GM19438 (cell line): ENCODE data around the gene CPN1.
"Not testable (repeated sequence)": the region's sequence is repeated elsewhere in the genome, so short reads cannot be mapped to it uniquely, and the experiment has no call there.

Source experiments
- ATAC-seq: cut with Tn5 transposase; IDR thresholded peaks from one replicate; pipeline ENCODE4 v1.9.1; 2021; ENCODE audit warnings: low read depth; ENCODE audit not compliant: unreplicated experiment

The CPN1 gene

DNA sequence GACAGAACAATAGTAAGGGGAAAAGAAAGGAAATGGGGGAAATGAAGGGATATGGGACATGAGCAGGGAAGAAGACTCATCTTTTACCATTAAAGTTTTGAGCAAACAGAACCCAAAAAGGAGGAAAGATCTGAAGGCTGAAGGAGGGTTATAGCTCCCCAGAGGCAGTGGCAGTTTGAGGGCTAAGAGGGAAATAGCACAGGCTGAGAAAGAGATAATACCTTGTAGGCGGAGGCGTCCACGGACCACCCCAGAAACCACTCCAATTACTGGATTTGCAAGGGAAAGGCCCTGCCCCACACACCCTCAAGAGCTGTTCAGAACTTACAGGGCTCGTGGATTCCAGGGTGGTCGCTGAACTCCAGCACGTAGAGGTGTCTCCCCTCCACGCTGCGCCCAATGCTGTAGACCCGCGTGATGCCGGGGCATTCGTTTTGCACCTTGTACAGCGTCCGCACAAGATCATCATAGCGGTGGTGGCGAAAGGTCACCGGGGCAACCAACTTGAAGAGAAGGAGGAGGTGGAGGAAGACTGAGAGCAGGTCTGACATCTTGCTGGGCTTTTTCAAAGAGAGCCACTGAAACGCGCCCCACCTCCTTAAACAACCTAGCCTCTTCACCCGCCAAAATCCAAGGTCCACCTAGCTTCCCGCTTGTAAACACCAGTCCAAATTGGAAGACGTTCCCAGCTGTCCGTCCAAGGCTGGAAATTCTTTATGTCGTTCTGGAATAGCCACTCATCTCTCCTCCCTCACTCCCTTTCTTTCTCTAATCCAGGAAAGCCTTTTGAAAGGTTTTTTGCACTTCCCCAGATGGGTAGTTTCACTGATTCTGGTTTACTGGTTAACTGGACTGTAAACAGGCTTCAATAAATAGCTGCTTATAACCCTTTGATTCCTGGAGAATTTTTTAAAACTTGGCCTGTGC lies at the start of gene CPN1:
CPN1 (minus strand) TSS at position 795 of the 927 bp plus-strand sequence; CDS start at position 551, 244 bp downstream.
- no peak for ATAC-seq

DNA sequence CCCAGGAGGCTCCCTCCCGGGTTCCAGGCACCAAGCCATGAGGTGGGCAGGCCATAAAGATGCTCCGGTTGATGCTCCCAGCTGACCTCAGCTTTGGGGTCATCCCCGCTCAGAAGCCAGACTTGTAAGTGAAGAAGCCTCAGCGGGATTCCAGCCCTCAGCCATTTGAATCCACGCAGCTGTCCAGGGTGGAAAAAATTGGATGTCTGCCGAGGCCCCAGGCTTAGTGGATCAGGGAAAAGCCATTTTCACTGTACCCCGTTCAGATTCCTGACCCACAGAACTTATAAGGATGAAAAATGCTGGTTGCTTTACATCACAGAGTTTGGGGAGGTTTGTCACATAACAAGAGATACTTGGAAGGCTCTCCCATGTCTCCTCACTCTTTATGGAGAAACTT lies 49.2 kb upstream of the CPN1 start:
- ATAC-seq, result no peak

DNA sequence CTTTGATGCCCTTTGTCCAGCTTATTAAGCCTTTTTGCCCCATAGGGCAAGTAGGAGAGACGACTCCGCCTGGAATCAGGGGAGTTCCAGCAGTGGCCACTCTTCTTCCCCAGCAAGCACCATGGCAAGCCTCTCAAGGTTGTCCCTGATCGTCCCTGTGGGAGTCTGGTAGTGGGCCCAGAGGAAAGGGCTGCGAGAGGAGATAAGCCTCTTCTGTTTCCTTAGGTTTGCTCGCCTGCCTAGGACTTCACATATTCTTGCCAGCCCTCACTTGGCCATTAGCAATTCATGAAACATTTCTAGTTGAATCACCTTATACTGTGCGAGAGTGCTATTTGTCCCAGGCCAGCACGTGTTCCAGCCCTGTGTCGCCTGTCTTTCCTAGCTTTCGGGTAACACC lies 47.8 kb upstream of the CPN1 start:
- no peak for ATAC-seq

DNA sequence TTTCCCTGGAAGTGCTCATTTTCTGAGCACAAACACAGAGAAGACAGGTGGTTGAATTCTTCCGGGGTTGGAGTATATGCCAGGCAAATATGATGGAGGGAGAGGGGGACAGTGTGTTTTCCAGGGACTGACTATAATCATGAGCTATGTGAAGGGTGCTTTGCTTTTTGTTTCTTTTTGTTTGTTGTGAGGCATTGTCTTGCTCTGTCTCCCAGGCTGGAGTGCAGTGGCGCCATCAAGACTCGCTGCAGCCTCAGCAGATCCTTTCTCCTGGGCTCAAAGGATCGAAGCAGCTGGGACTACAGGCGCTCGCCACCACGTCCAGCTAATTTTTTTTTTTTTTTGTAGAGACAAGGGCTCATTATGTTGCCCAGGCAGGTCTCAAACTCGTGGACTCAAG lies 47.3 kb upstream of the CPN1 start:
- ATAC-seq, result no peak

DNA sequence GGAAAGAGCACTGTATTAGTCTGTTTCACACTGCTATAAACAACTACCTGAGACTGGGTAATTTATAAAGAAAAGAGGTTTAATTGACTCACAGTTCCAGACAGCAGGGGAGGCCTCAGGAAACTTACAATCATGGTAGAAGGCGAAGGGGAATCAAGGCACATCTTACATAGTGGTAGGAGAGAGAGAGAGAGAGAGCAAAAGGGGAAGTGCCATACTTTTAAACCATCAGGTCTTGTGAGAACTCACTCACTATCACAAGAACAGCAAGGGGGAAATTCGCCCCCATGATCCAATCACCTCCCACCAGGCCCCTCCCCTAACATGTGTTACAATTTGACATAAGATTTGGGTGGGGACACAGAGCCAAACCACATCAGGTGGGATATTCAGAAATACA lies 43.7 kb upstream of the CPN1 start:
- ATAC-seq, result not testable (repeated sequence)

DNA sequence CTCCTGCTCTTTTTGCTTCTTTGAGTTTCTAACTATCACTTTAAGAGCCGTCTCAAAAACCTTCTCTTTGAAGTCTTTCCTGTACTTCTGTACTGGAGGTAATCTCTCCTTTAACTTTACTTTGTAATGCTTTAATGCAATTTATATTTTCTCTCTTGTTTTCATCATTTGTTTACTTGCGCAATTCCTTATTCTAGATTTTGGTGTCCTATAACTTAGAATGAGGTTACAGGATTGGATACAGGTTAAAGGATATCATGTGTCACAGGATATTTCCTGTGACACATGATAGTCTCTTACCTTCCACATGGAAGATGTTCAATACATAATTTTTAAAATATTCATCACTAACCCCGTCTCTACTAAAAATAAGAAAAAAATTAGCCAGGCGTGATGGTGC lies 42.4 kb upstream of the CPN1 start:
- ATAC-seq, result no peak

DNA sequence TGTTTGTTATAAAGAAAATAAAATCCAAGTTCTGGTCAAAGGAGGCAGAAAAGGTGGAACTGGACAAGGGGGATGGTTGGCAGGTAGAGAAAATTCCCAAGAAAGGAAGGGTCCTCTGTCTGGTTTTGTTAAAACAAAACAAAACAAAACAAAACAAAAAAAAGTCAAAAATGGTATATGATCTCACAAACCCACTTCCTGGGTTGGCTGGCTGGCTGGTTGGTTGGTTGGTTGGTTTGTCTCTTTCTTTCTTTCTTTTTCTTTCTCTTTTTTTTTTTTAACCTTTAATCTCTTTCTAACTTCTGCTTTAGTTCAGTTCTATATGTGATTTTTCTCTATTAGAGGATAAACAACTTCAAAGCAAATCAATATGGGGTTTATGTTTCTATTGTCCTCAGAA lies 41.1 kb upstream of the CPN1 start:
- no peak for ATAC-seq

DNA sequence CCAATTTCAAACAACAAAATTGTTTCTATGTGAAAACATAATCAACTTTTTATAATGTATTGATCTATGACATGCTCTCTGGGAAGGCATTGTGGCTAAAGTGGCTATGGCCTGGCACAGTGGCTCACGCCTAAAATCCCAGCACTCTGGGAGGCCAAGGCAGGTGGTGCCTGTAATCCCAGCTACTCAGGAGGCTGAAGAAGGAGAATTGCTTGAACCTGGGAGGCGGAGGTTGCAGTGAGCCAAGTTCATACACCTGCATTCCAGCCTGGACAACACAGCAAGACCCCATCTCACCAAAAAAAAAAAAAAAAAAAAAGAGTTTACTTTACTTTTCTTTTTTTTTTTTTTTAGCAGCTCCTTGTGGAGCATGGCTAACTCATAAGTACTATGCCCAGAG lies 38.9 kb upstream of the CPN1 start:
- no peak for ATAC-seq

DNA sequence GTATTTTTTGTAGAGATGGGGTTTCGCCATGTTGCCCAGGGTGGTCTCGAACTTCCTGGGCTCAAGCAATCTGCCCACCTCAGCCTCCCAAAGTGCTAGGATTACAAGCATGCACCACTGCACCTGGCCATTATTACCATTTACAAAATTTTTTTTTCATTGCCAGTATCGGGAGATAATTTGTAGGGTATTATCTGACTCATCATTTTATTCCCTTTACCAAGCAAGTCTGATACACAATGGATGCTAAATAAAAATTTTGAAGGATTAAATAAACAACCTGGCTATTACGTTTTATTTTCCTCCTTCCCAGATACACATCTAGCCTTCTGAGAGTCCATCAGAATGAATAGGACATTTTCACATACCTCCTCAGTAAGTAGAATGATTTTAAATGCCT lies 38.1 kb upstream of the CPN1 start:
- ATAC-seq, result no peak

DNA sequence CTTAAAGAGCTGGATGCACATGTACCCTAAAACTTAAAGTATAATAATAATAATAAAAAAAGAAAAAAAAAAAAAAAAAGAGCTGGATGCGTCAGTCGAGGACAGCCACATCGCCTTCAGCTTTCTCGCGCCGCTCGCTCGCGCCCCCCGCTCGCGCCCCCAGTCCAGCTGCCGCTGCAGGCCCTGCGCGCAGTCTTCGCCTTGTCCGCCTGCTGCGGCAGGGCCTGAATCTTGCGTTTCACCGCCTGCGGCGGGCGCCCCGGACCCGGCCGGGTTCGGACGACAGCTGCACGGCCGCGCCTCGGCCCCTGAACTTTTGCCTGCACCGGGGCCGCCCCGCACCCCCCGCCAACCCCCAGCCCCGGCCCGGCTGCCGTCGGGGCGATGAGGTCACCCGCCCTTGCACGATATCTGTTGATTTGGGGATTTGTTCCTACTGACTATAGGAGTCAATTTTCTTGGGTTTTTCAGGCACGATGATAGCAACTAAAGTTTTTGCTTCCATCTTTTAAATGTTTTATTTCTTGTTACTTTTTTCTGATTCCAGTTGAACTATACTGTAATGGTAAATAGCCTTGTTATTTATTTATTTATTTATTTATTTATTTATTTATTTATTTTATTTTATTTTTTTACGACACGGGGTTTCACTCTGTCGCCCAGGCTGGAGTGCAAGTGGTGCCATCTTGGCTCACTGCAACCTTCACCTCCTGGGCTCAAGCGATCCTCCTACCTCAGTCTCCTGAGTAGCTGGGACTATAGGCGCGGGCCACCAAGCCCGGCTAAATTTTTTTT lies 33.5 kb upstream of the CPN1 start:
- no peak for ATAC-seq

DNA sequence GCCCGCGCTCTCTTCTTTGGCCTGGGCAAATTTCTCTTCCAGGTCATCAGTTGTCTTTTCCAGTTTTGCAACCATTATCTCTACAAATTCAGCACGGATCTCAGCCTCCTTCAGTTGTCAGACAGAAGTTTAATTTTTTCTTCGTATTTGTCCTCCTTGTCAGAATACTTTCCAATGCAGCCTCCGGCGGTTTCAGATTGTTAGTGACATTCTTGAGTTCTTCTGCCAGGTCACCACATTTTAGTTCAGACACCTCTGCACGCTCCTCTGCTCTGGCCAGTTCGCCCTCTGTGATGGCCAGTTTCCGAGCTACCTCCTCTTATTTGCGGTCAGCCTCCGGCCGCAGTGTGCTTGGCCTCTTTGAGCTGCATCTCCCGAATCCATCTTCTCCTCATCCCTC lies 32.8 kb upstream of the CPN1 start:
- ATAC-seq, result no peak

DNA sequence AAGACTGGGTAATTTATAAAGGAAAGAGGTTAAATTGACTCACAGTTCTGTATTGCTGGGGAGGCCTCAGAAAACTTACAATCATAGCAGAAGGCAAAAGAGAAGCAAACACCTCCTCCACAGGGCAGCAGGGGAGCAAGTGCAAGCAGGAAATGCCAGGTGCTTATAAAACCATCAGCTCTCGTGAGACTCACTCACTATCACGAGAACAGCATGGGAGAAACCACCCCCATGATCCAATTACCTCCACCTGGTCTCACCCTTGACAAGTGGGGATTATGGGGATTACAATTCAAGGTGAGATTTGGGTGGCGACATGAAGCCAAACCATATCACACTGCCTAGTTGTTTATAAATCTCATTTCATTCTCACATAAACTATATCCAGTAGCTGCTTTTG lies 28.0 kb upstream of the CPN1 start:
- ATAC-seq, result no peak

DNA sequence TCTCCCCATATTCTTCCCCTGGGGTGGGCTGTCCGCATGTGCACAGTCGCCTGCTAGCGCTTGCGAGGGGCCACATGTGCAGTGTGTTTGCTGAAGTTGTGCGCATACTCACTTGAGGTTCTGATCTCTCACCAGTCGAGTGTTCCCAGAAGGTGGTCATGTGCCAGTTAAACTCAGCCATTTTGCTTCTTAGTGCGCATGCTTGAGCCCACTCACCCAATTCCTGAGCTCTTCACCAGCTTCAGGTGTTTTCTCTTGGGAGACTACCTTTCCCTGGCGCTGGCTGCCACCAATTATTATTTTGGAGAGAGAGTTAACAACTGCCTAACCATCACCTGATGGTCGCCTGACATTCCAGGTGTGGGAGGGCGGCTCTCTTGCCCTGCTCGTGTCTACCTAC lies 25.2 kb upstream of the CPN1 start:
- no peak for ATAC-seq

DNA sequence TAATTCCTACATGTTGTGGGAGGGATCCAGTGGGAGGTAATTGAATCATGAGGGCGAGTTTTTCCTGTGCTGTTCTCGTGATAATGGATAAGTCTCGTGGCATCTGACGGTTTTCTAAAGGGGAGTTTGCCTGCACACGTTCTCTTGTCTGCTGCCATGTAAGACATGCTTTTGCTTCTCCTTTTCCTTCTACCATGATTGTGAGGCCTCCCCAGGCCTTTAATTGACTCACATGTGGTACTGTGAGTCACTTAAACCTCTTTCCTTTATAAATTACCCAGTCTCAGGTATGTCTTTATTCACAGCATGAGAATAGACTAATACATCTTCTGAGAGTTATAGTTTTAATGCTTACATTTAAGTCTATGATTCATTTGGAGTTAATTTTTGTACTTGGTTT lies 22.6 kb upstream of the CPN1 start:
- ATAC-seq, result no peak

DNA sequence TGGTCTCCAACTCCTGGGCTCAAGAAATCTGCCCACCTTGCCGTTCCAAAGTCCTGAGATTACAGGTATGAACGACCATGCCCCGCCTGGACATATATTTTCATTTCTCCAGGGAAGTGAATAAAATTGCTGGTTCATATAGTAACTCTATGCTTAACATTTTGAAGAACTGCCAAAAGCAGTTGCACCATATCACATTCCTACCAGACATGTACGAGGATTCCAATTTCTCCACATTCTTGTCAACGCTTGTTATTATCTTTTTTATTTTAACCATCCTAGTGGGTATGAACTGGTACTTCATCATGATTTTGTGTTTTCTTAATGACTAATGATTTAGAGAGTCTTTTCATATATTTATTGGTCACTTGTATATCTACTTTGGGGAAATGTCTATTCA lies 21.9 kb upstream of the CPN1 start:
- no peak for ATAC-seq

DNA sequence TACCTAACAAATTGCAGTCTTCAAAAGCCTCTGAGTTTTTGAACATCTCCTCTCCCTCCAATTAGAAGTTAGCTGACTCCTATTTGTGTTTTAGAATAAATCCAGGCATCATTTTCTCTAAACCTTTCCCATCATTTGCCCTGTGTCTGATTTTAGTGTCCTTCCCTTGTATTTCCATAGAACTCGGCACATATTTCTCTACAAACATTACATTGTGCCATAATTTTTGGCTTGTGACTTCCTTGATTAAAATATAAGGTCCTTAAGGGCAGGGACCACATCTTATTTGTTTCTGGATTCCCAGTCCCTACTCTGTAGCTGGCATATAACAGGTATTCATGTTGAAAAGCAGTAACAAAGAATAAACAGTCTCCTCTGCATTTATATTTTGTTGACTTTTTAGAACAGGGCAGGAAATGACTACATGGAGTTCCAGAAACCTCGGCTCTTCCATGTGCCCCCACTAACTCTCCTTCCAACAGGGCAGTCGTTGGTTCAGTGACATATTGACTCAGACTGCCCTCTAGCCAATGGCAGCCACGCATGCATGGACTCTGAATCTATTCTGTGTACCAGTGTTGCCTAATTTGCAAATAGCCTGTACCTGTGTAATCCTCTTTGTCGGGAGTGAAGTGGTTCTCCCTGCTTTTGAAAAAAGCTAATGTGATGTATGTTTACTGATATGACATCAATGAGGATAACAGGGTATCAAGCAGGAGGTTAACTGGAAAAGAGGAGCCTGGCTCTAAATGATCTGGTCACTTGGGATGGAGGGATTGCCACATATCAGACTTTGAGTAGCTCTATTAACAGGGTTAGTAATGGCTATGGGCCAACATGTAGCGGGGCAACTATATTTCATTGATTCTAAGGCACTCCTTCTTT lies 19.8 kb upstream of the CPN1 start:
- no peak for ATAC-seq

DNA sequence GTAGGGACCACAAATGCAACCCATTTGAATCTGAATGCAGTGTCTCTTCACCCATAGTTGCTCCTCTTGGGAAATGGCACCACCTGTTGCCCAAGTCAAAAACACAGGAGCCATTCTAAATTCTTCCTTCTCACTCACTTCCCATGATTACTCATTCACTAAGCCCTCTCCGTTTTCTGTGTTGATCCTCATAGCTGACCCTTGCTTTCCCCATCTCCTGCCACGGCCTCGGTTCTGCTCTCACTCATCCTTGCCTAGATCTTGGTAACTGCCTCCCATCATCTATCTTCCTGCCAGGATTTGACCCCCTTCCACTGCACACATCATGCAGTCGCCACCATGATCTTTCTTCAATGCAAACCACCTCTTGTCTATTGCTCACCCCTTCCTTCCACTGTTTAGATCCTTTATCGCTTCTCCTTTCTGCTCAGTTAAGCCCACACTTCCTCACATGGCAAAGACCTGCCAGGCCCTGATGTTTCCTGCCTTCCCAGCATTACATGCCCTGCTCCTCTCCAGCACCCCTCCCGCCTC lies 19.0 kb upstream of the CPN1 start:
- no peak for ATAC-seq

DNA sequence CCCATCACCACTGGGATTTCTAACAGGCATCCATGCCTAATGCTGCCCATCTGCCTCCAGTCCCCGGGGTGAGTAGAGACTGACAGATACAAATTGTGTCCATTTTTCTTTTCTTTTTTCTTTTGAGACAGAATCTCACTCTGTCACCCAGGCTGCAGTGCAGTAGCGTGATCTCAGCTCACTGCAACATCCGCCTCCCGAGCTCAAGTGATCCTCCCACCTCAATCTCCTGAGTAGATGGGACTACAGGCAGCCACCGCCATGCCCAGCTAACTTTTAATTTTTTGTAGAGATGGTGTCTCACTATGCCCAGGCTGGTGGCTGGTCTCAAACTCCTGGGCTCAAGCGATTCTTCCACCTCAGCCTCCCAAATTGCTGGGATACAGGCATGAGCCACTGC lies 7.6 kb upstream of the CPN1 start:
- ATAC-seq, result no peak

DNA sequence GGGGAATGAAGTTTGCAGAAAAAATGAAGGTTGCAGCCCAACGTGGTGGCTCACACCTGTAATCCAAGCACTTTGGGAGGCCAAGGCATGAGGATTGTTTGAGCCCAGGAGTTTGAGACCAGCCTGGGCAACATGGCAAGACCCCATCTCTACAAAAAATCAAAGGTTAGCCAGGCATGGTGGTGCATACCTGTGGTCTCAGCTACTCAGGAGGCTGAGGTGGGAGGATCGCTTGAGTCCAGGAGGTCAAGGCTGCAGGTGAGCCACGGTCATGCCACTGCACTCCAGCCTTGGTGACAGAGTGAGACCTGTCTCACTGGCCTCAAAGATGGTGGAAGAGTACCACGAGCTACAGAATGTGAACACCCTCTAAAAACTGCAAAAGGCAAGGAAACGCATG lies 5.0 kb upstream of the CPN1 start:
- not testable (repeated sequence) for ATAC-seq

DNA sequence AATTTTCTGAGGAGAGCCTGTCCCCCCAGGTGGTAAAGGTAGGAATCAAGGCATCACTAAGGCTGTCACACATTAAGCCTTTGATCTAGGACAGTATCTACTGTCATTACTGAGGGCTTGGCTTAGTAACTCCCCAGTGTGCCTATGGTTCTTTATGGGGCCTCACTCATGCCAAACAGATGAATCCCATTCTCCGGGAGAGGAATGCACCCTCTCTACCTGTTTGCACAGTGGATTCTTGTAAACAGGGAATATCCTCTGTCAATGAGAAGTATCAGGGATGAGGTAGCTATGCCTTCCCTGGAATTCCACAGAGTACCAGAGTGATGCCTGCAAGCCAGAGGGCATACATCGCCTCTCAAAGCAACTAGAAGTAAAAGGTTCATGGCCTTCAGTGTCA lies 3.9 kb upstream of the CPN1 start:
- no peak for ATAC-seq

DNA sequence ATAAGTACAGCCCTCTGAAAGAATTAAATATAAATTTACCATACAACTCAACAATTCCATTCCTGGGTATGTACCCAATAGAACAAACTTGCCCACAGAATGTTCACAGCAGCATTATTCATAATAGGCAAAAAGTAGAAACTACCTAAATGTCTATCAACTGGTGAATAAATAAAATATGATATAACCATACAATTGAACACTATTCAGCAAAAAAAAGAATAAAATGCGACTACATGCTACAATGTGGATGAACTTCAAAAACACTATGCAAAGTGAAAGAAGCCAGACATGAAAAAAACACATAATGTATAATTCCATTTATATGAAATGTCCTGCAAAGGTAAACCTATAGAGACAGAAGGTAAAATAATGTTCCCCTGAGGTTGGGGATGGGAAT lies 2.0 kb upstream of the CPN1 start:
- ATAC-seq, result no peak
